Inflammatory macrophage treated with lipopolysaccharide for 4 hours (primary cell): Measurements from ENCODE around the gene POTEB3.
"Not testable (repeated sequence)": the region's sequence is repeated elsewhere in the genome, so short reads cannot be mapped to it uniquely, and the experiment has no call there.

ENCODE experiments used
- DNase-seq: peaks from one replicate; pipeline ENCODE4 v3.0.0-alpha.2; 2020

POTEB3 gene

DNA sequence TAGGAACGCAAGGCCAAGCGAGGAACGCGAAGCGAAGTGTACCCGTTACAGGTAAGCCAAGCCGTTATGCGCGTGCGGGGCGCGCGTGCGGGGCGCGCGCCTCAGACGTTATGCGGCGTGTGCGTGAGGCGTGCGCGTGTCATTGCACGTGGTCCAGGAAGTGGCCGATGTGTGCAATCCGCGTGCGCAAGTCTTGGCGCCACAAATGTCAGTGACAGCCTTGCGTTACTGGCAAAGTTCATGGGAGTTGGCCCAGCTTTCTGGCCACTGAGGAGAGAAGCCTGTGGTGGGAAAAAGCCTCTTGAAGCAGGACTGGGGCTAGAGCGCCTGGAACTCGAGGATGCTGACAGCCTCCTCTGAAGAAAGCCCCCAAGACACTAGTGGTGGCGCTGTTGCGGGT lies at the start of gene POTEB3:
Gene POTEB3 (minus strand): TSS at position 101 of the 400 bp plus-strand sequence. CDS start 488 bp downstream, outside the sequence.
- DNase-seq = not testable (repeated sequence)

DNA sequence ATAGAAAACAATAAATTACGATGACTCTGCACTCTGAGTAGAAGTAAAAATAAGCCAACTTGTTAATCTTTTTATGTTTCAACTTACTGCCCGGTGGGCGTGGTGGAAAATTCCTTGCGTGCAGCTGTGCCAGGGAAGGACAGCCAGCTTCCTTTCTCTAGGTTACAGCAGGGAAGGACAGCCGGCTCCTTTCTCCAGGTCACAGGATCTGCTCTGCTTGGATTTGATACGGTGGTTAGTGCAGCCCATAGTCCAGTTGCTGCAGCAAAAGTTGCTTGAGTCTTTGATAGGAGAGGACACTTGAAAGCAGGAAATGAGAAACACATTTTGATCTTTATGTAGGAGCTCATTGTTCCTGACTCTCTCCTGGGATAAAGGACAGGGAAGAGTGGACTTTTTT lies 13.4 kb upstream of the POTEB3 start:
- not testable (repeated sequence) for DNase-seq

DNA sequence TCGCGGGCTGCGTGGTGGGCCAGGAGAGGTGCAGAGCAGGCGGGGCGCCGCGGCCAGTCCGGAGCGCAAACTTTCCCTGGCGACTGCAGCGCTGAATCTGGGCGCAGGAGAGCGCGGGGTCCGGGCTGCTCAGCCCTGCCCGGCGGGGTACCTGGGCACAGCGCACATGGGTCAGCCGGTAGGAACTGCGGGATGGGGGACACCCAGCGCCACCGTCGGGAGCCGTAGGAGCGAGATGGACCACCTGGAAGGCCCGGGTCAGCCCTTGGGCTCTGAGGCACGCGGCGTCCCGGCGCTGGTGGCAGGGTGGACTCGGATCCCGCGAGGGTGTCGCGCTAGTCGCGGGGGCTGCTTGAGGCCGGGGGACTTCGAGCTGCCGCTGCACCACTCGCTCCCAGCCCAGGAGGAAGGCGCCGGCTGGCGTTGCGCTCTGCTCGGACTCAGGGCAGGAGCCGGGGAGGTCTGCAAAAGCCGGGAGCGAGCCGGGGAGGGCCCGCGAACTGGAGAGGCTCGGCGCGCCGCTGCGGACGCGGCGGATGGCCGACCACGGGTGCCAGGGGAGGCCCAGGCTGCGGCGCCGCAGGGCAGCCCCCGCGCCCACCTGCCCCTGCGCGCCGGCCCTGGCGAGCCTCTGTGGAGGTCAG lies 11.7 kb upstream of the POTEB3 start:
- not testable (repeated sequence) for DNase-seq

DNA sequence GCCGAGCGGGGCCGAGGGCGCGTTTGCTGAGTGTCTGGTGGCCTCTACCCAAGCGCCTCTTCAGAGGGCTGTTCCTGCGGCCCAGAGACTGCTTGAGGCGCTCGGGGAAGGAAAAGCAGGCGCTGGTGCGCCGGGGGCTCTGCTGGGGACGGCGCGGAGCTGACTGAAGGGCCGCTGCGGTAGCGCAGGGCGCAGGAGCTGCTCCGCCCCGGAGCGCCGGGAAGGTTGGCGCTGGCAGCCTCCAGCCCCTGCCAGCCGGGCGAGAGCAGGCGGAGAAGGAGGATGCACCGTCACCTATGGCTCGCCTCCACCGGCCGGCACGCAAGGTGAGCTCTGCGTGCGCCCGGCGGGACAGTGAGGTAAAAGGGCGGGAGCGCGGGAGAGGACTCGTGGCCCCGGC lies 11.2 kb upstream of the POTEB3 start:
- DNase-seq = not testable (repeated sequence)

DNA sequence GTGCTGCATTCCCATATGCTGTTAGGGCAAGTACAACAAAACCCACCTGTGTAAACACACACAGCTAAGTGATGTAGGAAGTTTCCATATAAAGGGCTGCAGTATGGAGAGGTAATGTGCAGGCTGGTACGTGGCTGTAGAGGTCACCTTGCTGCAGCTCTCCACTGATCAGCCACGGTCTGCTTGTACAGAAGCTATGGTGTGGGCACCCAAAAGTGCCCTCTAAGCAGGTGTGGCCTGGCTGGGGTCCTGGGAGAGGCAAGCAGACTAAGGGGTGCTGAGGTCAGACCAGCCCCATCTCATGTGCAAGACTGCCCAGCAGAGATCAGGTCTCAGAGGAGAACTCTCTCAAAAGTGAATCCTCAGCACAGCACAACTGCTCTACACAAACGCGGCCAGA lies 32.9 kb downstream of the POTEB3 start:
- not testable (repeated sequence) for DNase-seq

DNA sequence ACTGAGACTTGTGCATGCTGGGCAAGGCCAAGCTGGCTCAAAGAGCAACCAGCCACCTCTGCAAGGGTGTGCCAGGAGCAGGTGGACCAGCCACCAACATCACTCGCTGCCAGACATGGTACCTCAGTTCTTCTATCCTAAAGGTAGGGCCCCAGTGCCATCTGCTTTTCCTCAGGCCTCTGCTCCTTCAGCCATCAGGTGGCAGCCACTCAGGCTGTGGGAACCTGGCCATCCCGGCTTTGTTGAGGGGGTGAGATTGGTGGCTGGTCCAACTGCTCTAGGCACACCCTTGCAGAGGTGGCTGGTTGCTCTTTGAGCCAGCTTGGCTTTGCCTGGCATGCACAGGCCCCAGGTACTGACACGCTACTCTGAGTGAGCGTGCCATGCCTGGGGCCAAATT lies 38.8 kb downstream of the POTEB3 start:
- not testable (repeated sequence) for DNase-seq

DNA sequence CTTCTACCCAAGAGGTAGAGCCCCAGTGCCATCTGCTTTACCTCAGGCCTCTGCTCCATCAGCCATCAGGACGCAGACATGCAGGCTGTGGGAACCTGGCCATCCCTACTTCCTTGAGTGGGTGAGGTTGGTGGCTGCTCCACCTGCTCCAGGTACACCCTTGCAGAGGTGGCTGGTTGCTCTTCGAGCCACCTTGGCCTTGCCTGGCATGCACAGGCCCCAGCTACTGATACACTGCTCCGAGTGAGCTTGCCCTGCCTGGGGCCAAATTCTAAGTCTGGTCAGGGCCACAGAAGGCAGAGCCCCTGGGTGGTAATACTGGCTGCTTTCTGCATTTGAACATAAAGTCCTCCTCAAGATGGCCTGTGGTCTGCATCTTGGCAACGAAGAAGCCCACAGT lies 41.2 kb downstream of the POTEB3 start:
- DNase-seq = not testable (repeated sequence)

DNA sequence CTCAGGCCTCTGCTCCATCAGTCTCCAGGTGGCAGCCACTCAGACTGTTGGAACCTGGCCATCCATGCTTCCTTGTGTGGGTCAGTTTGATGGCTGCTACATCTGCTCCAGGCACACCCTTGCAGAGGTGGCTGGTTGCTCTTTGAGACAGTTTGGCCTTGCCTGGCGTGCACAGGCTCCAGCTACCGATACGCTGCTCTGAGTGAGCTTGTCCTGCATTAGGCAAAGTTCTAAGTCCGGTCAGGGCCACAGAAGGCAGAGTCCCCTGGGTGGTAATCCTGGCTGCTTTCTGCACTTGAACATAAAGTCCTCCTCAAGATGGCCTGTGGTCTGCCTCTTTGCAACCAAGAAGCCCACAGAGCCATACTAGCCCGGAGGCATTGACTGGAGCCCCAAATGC lies 41.8 kb downstream of the POTEB3 start:
- not testable (repeated sequence) for DNase-seq

DNA sequence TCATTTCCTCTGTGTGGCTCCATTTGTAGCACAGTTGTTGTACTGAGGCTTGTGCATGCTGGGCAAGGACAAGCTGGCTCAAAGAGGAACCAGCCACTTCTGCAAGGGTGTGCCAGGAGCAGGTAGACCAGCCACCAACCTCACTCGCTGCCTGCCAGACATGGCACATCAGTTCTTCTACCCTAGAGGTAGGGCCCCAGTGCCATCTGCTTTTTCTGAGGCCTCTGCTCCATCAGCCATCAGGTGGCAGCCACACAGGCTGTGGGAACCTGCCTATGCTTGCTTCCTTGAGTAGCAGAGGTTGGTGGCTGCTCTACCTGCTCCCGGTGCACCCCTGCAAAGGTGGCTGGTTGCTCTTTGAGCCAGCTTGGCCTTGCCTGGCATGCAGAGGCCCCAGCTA lies 42.6 kb downstream of the POTEB3 start:
- DNase-seq = not testable (repeated sequence)

DNA sequence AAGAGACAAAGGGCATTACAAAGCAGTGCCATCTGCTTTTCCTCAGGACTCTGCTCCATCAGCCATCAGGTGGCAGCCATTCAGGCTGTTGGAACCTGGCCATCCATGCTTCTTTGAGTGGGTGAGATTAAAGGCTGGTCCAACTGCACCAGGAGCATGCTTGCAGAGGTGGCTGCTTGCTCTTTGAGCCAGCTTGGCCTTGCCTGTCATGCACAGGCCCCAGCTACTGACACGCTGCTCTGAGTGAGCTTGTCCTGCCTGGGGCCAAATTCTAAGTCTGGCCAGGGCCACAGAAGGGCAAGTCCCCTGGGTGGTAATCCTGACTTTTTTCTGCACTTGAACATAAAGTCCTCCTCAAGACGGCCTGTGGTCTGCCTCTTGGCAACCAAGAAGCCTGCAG lies 43.1 kb downstream of the POTEB3 start:
- DNase-seq = not testable (repeated sequence)

DNA sequence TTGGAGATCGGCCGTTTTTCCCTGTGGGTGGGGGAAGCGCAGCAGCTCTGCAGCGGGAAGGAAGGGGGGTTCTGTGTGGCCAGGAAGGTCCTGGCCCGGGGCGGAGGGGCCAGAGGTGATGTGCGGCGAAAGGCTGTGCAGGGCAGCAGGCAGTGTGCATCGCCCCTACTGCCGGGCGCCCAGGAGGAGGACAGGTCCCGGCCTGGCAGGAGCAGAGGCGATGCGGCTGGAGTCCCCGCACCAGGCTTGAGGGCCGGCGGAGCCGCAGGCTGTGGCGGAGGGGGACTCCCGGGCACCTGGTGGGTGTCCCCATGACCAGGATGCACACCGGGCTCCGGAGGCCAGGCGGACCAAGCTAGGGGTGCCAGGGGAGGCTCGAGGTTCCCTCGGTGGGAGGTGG lies 54.3 kb downstream of the POTEB3 start:
- not testable (repeated sequence) for DNase-seq

DNA sequence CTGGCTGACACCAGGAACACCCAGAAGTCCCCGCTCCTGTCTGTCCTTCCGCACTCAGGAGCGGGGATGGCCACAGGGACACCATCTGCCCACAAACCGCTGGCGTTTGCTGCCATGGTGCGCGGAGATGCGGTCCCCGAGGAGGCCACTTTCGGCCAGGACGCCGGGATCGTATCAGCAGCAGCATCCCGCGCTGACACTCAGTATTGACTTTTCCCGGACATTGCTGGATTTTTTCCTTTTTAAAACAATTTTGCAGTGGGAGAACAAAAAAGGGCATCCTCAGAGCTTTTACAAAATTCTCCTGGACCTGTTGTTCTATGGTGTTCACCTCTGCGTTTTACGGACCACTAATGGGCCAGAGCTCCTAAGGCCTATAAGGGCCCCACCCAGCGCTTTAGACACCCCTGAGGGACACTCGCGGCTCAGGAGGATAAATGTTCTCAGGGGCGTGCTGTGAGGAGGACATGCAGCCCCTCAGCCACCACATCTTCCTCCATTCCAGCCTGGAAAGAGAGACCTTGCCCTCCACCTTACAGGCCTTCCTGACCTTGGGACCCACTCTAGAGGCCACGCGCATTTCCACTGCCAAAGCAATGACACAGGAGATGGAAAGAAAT lies 56.3 kb downstream of the POTEB3 start:
- DNase-seq = not testable (repeated sequence)

DNA sequence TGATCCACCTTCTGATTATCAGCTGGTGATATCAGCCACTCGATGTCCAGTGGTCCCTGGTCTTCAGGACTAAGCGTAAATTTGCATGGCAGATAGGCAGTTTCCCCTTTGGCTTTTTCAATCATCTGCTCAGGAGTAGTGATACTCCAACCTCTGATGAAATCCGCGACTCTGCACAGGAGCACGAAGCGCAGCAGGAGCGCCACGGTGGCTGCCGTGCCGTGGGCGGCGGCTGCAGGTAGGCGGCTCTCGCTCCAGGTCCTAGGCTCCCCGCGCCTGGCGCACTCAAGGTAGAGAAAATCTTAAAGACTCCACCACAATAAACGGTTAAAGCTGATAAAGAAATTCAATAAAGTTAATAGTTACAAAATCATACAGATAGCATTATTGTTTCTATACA lies 66.6 kb downstream of the POTEB3 start:
- DNase-seq = not testable (repeated sequence)

DNA sequence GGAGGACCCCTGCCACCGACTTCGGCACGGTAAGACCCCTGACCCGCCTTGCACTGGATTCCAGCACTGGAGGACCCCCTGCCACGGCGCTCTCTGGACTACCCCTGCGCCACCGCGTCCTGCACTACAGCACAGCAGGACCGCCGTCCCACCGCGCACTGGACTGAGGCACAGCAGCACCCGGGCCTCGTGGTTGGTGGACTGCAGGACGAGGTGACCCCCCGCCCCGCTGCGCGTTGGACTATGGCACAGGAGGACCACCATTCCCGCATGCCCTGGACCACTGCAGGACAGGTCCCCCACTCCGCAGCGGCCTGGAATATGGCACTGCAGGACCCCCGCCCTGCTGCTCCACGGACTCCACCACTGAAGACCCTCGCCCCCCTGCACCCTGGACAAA lies 71.1 kb downstream of the POTEB3 start:
- not testable (repeated sequence) for DNase-seq

DNA sequence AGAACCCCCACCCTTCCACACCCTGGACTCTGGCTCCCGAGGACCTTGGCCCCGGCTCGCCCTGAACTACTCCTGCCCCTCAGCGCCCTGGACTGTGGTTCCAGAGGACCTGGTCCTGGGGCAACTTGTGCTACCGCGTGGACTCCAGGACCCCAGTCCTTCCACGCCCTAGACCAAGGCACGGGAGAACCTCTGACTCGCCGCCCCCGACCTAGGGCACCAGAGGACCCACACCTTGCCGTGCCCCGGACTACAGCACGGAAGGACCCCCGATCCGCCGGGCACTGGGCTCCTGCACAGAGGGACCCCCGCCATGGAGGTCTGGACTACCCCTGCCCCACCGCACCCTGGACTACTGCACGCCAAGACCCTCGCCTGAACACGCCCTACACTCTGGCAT lies 71.7 kb downstream of the POTEB3 start:
- not testable (repeated sequence) for DNase-seq
